Uterus (tissue), 4 donors: ENCODE data around the gene TDP1. TPM values are rescaled to one million over a fixed set of nuclear protein-coding genes. Genes with fewer than 3 reads are reported as not detected.
"Not testable (repeated sequence)": the region's sequence is repeated elsewhere in the genome, so short reads cannot be mapped to it uniquely, and the experiment has no call there.

Experiments
- DNase-seq, 2 donors: peaks; one replicate each; pipeline ENCODE4 v3.0.0-alpha.2; 2019 to 2020
- H3K27ac ChIP-seq, 2 donors: fragments of 200-600 bp; sonication (generic); 1 replicate in 1 of 2; 2 replicates in 1 of 2; pipeline ENCODE4 v1.5.1; 2016 to 2018
- H3K27me3 ChIP-seq, 2 donors: fragments of 200-600 bp; sonication (generic); one replicate each; pipeline ENCODE4 v1.5.1; 2018 to 2019; ENCODE audit warnings: control low read depth in 1 of 2
- H3K36me3 ChIP-seq, 2 donors: fragments of 200-600 bp; sonication (generic); one replicate each; pipeline ENCODE4 v1.5.1; 2019; ENCODE audit warnings: control low read depth in 1 of 2
- H3K4me1 ChIP-seq, 2 donors: fragments of 200-600 bp; sonication (generic); one replicate each; pipeline ENCODE4 v1.5.1; 2018 to 2019; ENCODE audit warnings: control low read depth in 1 of 2
- H3K4me3 ChIP-seq, 2 donors: fragments of 200-600 bp; sonication (generic); 1 replicate in 1 of 2; 2 replicates in 1 of 2; pipeline ENCODE4 v1.5.1; 2018 to 2019; ENCODE audit warnings: mild to moderate bottlenecking in 1 of 2
- H3K9me3 ChIP-seq, 2 donors: fragments of 200-600 bp; sonication (generic); one replicate each; pipeline ENCODE4 v1.5.1; 2019; ENCODE audit warnings: control low read depth in 1 of 2
- POLR2A ChIP-seq, 2 donors: fragments of 450-650 bp; IDR thresholded peaks; one replicate each; pipeline ENCODE4 v1.6.1; 2016; ENCODE audit warnings: antibody characterized with exemption in 2 of 2, mild to moderate bottlenecking in 1 of 2, moderate library complexity in 1 of 2
- intact Hi-C: fragments of 100-400 bp; cut with DNase I; formaldehyde crosslinking; loops from one replicate; pipeline ENCODE4 v1.15.1; 2023; ENCODE audit warnings: low total_unique reads
- total RNA-seq, 4 donors: library from RNA; depleted of rRNA in 3 of 4; stranded (reverse); fragments of >200 nt in 3 of 4; gene quantifications; one replicate each; pipeline versions ENCODE4 v1.1.0 to v1.2.4, GENCODE V29; 2014 to 2023
- TF ChIP-seq, protein P1 (sequence below), 4 experiments: fragments of 200-600 bp in 2 of 4; fragments of 450-650 bp in 2 of 4; sonication (generic) in 2 of 4; IDR thresholded peaks; one replicate each; pipeline ENCODE4 v1.5.1; 2016 to 2019; ENCODE audit warnings: antibody characterized with exemption in 4 of 4, mild to moderate bottlenecking in 2 of 4, moderate library complexity in 1 of 4
- donor health status: DM: yes; HTN: yes; CAD: no.

TDP1 gene
- total RNA-seq, 4 donors from 2014 or later, result 1.3 to 30.8 (median 9.8) TPM

- H3K4me3 ChIP-seq, result no peak overlapping the region
- H3K27ac ChIP-seq, result no peak overlapping the region
- no peak for DNase-seq
- no peaks in the 10 kb centered on the region for H3K27me3 ChIP-seq
- H3K4me1 ChIP-seq, result no peaks in the 10 kb centered on the region
- TF ChIP-seq, protein P1, sequence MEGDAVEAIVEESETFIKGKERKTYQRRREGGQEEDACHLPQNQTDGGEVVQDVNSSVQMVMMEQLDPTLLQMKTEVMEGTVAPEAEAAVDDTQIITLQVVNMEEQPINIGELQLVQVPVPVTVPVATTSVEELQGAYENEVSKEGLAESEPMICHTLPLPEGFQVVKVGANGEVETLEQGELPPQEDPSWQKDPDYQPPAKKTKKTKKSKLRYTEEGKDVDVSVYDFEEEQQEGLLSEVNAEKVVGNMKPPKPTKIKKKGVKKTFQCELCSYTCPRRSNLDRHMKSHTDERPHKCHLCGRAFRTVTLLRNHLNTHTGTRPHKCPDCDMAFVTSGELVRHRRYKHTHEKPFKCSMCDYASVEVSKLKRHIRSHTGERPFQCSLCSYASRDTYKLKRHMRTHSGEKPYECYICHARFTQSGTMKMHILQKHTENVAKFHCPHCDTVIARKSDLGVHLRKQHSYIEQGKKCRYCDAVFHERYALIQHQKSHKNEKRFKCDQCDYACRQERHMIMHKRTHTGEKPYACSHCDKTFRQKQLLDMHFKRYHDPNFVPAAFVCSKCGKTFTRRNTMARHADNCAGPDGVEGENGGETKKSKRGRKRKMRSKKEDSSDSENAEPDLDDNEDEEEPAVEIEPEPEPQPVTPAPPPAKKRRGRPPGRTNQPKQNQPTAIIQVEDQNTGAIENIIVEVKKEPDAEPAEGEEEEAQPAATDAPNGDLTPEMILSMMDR (IDR thresholded peaks at IDR 0.05), result no peak
- TF ChIP-seq POLR2A (IDR thresholded peaks at IDR 0.05), result no peak
- H3K36me3 ChIP-seq, result no peaks in the 10 kb centered on the region
- intact Hi-C loops, result no loop called here
- H3K9me3 ChIP-seq, result no peaks in the 10 kb centered on the region
These were observed 64.2 kb downstream of the TDP1 start for GRCh38 chr14:90019824-90020523.

- Histone ChIP-seq H3K4me1 (no peaks in the 10 kb centered on the region), H3K9me3 (no peaks in the 10 kb centered on the region), H3K27me3 (no peaks in the 10 kb centered on the region), H3K36me3 (no peaks in the 10 kb centered on the region), H3K27ac (no peak overlapping the region), H3K4me3 (no peak overlapping the region)
- TF ChIP-seq, protein P1 (IDR thresholded peaks at IDR 0.05), result no peak
- no peak for TF ChIP-seq POLR2A (IDR thresholded peaks at IDR 0.05)
- intact Hi-C loops, result no loop called here
- DNase-seq, result no peak
These were observed 67.6 kb downstream of the TDP1 start for GRCh38 chr14:90023176-90023896.

DNA sequence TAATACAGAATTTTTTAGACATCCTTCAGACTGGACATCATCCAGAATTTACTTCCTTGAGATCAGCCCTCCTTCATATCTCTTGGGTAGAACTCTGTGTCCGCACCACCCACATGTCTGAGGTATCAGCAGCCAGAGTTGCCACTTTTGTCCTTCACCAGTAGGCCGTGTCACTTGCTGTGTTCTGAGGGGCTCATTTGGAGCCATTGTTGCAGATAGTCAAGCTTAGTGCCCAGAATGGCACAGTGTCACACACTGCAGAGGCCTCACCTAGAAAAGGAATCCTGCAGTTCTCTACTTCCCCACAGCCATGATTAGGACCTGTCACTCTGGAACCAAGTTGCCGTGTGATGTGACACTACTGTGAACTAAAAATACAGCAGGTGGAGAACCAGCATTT, 69.2 kb downstream of the TDP1 start:
- Histone ChIP-seq H3K4me1 (no peaks in the 10 kb centered on the region), H3K27me3 (no peaks in the 10 kb centered on the region), H3K9me3 (no peaks in the 10 kb centered on the region), H3K27ac (no peak overlapping the region), H3K36me3 (no peaks in the 10 kb centered on the region), H3K4me3 (no peak overlapping the region)
- intact Hi-C loops, result no loop called here
- TF ChIP-seq, protein P1 (IDR thresholded peaks at IDR 0.05), result no peak
- TF ChIP-seq POLR2A (IDR thresholded peaks at IDR 0.05), result no peak
- no peak for DNase-seq

GRCh38 chr14:90026608-90027007, 70.9 kb downstream of the TDP1 start:
- H3K27ac ChIP-seq, H3K4me3 ChIP-seq, H3K4me1 ChIP-seq, H3K27me3 ChIP-seq, H3K36me3 ChIP-seq, intact Hi-C loops, DNase-seq, H3K9me3 ChIP-seq: not testable (repeated sequence)

GRCh38 chr14:90027842-90028241, 72.1 kb downstream of the TDP1 start:
- no peak overlapping the region for H3K4me3 ChIP-seq

More at GRCh38 chr14:90027842-90028241, 72.1 kb downstream of the TDP1 start:
- H3K27me3 ChIP-seq, result no peaks in the 10 kb centered on the region
- intact Hi-C loops, result no loop called here
- no peak for DNase-seq
- no peaks in the 10 kb centered on the region for H3K4me1 ChIP-seq
- H3K36me3 ChIP-seq, result no peaks in the 10 kb centered on the region
- no peak overlapping the region for H3K27ac ChIP-seq
- TF ChIP-seq POLR2A (IDR thresholded peaks at IDR 0.05), result no peak
- TF ChIP-seq, protein P1 (IDR thresholded peaks at IDR 0.05), result no peak
- H3K9me3 ChIP-seq, result no peaks in the 10 kb centered on the region
